Muscle of arm (tissue), 12 donors: Measurements from ENCODE around the gene HLA-DOA. TPM values are rescaled to one million over a fixed set of nuclear protein-coding genes. Genes with fewer than 3 reads are reported as not detected.

Source experiments
- DNase-seq: peaks from one replicate; pipeline ENCODE4 v3.0.0-alpha.2; 2013
- polyA plus RNA-seq, 12 donors: library from polyadenylated mRNA; unstranded; fragments of 120-200 nt; gene quantifications; one replicate each; pipeline ENCODE4 v1.2.1, GENCODE V29; 2013; ENCODE audit not compliant: insufficient read length in 12 of 12

Gene HLA-DOA
- polyA plus RNA-seq, 12 donors = 0.41 to 8.0 (median 1.6) TPM; not detected in 1

- DNase-seq = peak; percentile 60
Observed at GRCh38 chr6:32967151-32968091, 42.0 kb downstream of the HLA-DOA start.

- DNase-seq = no peak
Observed at GRCh38 chr6:32964776-32965175, 44.6 kb downstream of the HLA-DOA start.

GRCh38 chr6:32963866-32964265, 45.5 kb downstream of the HLA-DOA start:
- DNase-seq = no peak

GRCh38 chr6:32962213-32962826, 47.1 kb downstream of the HLA-DOA start:
- DNase-seq = no peak

- DNase-seq = no peak
Observed at GRCh38 chr6:32960563-32960962, 48.8 kb downstream of the HLA-DOA start.

- DNase-seq = no peak
Observed at GRCh38 chr6:32956176-32956575, 53.2 kb downstream of the HLA-DOA start.

GRCh38 chr6:32954986-32955802, 54.2 kb downstream of the HLA-DOA start:
- DNase-seq = no peak

GRCh38 chr6:32954267-32954666, 55.1 kb downstream of the HLA-DOA start:
- no peak for DNase-seq

Other genes with a start within 250 kb of the HLA-DOA start
- gene HLA-DQB2, start 246.1 kb downstream of the HLA-DOA start, polyA plus RNA-seq = 1 to 10 TPM in 2 of 12 donors, under 1 TPM in 4, not detected in 6; 0.23 to 2.3 (median 0.56) TPM
- 1 to 10 TPM in 1 of 12 donors, under 1 TPM in 4, not detected in 7; 0.19 to 1.3 (median 0.25) TPM for gene HLA-DOB, start 192.6 kb downstream of the HLA-DOA start, polyA plus RNA-seq
- gene TAP2, start 170.9 kb downstream of the HLA-DOA start, polyA plus RNA-seq = 10 to 100 TPM in 1 of 12 donors, 1 to 10 TPM in 10, not detected in 1; 3.7 to 13.7 (median 5.8) TPM
- 10 to 100 TPM in 11 of 12 donors, not detected in 1; 11.2 to 17.3 (median 12.8) TPM for gene PSMB8, start 165.5 kb downstream of the HLA-DOA start, polyA plus RNA-seq
- 10 to 100 TPM in 4 of 12 donors, 1 to 10 TPM in 7, not detected in 1; 6.5 to 13.6 (median 9.1) TPM for gene TAP1, start 155.9 kb downstream of the HLA-DOA start, polyA plus RNA-seq
- 10 to 100 TPM in 1 of 12 donors, 1 to 10 TPM in 10, not detected in 1; 2.5 to 27.2 (median 4.4) TPM for gene PSMB9, start 155.4 kb downstream of the HLA-DOA start, polyA plus RNA-seq
- 10 to 100 TPM in 1 of 12 donors, 1 to 10 TPM in 10, not detected in 1; 3.0 to 15.7 (median 3.8) TPM for gene HLA-DMB, start 68.6 kb downstream of the HLA-DOA start, polyA plus RNA-seq
- gene HLA-DMA, start 56.5 kb downstream of the HLA-DOA start, polyA plus RNA-seq = 10 to 100 TPM in 2 of 12 donors, 1 to 10 TPM in 8, not detected in 2; 2.7 to 28.3 (median 5.0) TPM
- 100 to 1,000 TPM; 144 to 876 (median 162) TPM for gene BRD2, start 41.0 kb downstream of the HLA-DOA start, polyA plus RNA-seq
- 10 to 100 TPM in 9 of 12 donors, 1 to 10 TPM in 2, not detected in 1; 7.6 to 44.7 (median 13.9) TPM for gene HLA-DPA1, start 64.1 kb upstream of the HLA-DOA start, polyA plus RNA-seq
- 10 to 100 TPM in 2 of 12 donors, 1 to 10 TPM in 9, not detected in 1; 2.9 to 29.8 (median 9.0) TPM for gene HLA-DPB1, start 66.4 kb upstream of the HLA-DOA start, polyA plus RNA-seq
- 100 to 1,000 TPM in 1 of 12 donors, 10 to 100 TPM in 10, not detected in 1; 32.4 to 120 (median 49.2) TPM for gene COL11A2, start 182.9 kb upstream of the HLA-DOA start, polyA plus RNA-seq
- gene RXRB, start 191.1 kb upstream of the HLA-DOA start, polyA plus RNA-seq = 10 to 100 TPM in 11 of 12 donors, not detected in 1; 33.8 to 70.0 (median 37.7) TPM
- 100 to 1,000 TPM in 3 of 12 donors, 10 to 100 TPM in 8, not detected in 1; 62.9 to 117 (median 77.6) TPM for gene SLC39A7, start 191.3 kb upstream of the HLA-DOA start, polyA plus RNA-seq
- 10 to 100 TPM in 5 of 12 donors, 1 to 10 TPM in 6, not detected in 1; 7.8 to 20.2 (median 9.8) TPM for gene HSD17B8, start 195.1 kb upstream of the HLA-DOA start, polyA plus RNA-seq
- gene RING1, start 198.9 kb upstream of the HLA-DOA start, polyA plus RNA-seq = 10 to 100 TPM in 11 of 12 donors, not detected in 1; 25.4 to 54.2 (median 29.2) TPM